Mesothelial cell of epicardium (in vitro differentiated cells): Measurements from ENCODE around the gene SLC25A47. TPM values are rescaled to one million over a fixed set of nuclear protein-coding genes. Genes with fewer than 3 reads are reported as not detected.

Experiments used
- DNase-seq, 2 experiments: peaks; one replicate each; pipeline ENCODE4 v3.0.0; 2021; ENCODE audit warnings: low spot score in 2 of 2; ENCODE audit not compliant: unreplicated experiment in 2 of 2
- H3K27ac Mint-ChIP-seq: 2 replicates; pipeline ENCODE4 v1.8.0; 2021; ENCODE audit warnings: mixed read lengths
- H3K27me3 Mint-ChIP-seq: 2 replicates; pipeline ENCODE4 v1.8.0; 2021; ENCODE audit warnings: low read depth, mixed read lengths
- H3K36me3 Mint-ChIP-seq: 2 replicates; pipeline ENCODE4 v1.8.0; 2021; ENCODE audit warnings: mixed read lengths
- H3K4me1 Mint-ChIP-seq: 2 replicates; pipeline ENCODE4 v1.8.0; 2021; ENCODE audit warnings: mixed read lengths
- H3K4me3 Mint-ChIP-seq: 2 replicates; pipeline ENCODE4 v1.8.0; 2021; ENCODE audit warnings: mild to moderate bottlenecking, moderate library complexity, mixed read lengths
- H3K9me3 Mint-ChIP-seq: 2 replicates; pipeline ENCODE4 v1.8.0; 2021; ENCODE audit warnings: mixed read lengths
- total RNA-seq: library from RNA; stranded (reverse); gene quantifications from 3 replicates; pipeline ENCODE4 v1.2.1, GENCODE V29; 2021
- TF ChIP-seq, protein P1 (sequence below): fragments of 200-600 bp; sonication (generic); IDR thresholded peaks from one replicate; pipeline ENCODE4 v1.5.0; 2021; ENCODE audit warnings: antibody characterized with exemption; ENCODE audit not compliant: unreplicated experiment

The SLC25A47 gene
- total RNA-seq, 1 donor from 2014 or later, result not detected

DNA sequence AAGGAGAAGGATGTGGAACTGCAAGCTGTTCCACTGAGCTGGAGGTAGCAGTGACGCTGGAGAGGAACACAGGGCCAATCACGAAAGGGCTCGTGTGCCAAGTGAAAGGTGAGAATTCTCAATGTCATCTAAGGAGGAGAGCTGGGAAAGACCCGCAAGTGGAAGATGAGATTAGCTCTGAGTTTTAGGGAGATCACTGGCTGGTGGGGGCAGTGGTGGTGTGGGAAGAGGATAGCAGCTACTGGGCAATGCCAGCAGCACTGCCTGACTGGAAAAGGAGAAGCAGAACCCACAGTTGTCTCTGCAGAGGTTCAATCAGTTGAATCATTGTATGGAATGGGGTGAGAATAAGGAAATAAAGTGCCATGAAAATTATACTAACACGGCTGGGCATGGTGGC, 27.8 kb downstream of the SLC25A47 start:
- H3K4me3 Mint-ChIP-seq, result no peak overlapping the region
- no peak overlapping the region for H3K27ac Mint-ChIP-seq
- H3K36me3 Mint-ChIP-seq, result peaks cover 40% of the 10 kb centered on the region
- no peaks in the 10 kb centered on the region for H3K9me3 Mint-ChIP-seq
- no peaks in the 10 kb centered on the region for H3K4me1 Mint-ChIP-seq
- no peaks in the 10 kb centered on the region for H3K27me3 Mint-ChIP-seq
- TF ChIP-seq, protein P1, sequence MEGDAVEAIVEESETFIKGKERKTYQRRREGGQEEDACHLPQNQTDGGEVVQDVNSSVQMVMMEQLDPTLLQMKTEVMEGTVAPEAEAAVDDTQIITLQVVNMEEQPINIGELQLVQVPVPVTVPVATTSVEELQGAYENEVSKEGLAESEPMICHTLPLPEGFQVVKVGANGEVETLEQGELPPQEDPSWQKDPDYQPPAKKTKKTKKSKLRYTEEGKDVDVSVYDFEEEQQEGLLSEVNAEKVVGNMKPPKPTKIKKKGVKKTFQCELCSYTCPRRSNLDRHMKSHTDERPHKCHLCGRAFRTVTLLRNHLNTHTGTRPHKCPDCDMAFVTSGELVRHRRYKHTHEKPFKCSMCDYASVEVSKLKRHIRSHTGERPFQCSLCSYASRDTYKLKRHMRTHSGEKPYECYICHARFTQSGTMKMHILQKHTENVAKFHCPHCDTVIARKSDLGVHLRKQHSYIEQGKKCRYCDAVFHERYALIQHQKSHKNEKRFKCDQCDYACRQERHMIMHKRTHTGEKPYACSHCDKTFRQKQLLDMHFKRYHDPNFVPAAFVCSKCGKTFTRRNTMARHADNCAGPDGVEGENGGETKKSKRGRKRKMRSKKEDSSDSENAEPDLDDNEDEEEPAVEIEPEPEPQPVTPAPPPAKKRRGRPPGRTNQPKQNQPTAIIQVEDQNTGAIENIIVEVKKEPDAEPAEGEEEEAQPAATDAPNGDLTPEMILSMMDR, result no peak
- no peak for DNase-seq

GRCh38 chr14:100358396-100358795, 35.3 kb downstream of the SLC25A47 start:
- H3K27ac Mint-ChIP-seq, result no peak overlapping the region
- no peaks in the 10 kb centered on the region for H3K27me3 Mint-ChIP-seq
- TF ChIP-seq, protein P1, result no peak
- H3K9me3 Mint-ChIP-seq, result peaks cover 12% of the 10 kb centered on the region
- H3K4me1 Mint-ChIP-seq, result no peaks in the 10 kb centered on the region
- no peak overlapping the region for H3K4me3 Mint-ChIP-seq
- DNase-seq, result no peak
- peaks cover 44% of the 10 kb centered on the region for H3K36me3 Mint-ChIP-seq

DNA sequence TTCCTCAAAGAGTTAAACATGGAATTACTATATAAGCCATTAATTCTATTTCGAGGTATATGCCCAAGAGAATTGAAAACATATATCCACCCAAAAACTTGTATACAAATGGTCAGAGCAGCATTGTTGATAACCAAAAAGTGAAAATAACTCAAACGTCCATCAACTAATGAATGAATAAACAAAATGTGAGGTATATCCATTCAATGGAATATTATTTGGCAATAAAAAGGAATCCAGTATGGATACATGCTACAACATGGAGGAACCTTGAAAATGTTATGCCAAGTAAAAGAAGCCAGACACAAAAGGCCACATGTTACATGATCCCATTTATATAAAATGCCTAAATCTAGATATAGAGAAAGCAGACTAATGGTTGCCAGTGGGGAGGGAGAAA, 36.0 kb downstream of the SLC25A47 start:
- TF ChIP-seq, protein P1, result no peak
- no peaks in the 10 kb centered on the region for H3K27me3 Mint-ChIP-seq
- no peak overlapping the region for H3K27ac Mint-ChIP-seq
- H3K4me1 Mint-ChIP-seq, result no peaks in the 10 kb centered on the region
- H3K4me3 Mint-ChIP-seq, result no peak overlapping the region
- peaks cover 12% of the 10 kb centered on the region for H3K9me3 Mint-ChIP-seq
- peaks cover 38% of the 10 kb centered on the region for H3K36me3 Mint-ChIP-seq
- DNase-seq, result no peak

- H3K9me3 Mint-ChIP-seq, result peaks cover 12% of the 10 kb centered on the region
- no peak for DNase-seq
- peaks cover 34% of the 10 kb centered on the region for H3K36me3 Mint-ChIP-seq
- no peak overlapping the region for H3K4me3 Mint-ChIP-seq
- H3K27ac Mint-ChIP-seq, result no peak overlapping the region
- H3K4me1 Mint-ChIP-seq, result no peaks in the 10 kb centered on the region
- H3K27me3 Mint-ChIP-seq, result no peaks in the 10 kb centered on the region
- TF ChIP-seq, protein P1, result no peak
These were observed 36.7 kb downstream of the SLC25A47 start for GRCh38 chr14:100359881-100360280.

DNA sequence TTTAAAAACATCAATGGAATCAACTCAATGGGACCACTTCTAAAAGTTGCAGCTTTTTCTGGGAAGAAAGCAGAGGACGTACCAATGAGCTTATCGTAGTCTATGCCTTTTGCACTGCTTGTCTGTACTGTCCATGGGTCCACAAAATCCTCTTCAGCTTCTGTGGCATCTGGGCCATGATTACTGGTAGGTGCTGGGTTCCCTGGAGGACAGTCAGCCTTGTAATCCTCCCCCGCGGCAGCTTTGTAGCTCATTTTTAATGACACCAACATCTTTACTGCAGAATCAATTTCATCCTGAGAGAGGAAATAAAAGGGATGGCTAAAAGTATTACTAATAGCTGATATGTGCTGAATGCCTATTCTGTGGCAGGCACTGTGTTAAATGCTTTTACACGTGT, 38.5 kb downstream of the SLC25A47 start:
- no peaks in the 10 kb centered on the region for H3K4me1 Mint-ChIP-seq
- H3K27ac Mint-ChIP-seq, result no peak overlapping the region
- H3K9me3 Mint-ChIP-seq, result peaks cover 12% of the 10 kb centered on the region
- H3K4me3 Mint-ChIP-seq, result no peak overlapping the region
- H3K27me3 Mint-ChIP-seq, result no peaks in the 10 kb centered on the region
- peaks cover 38% of the 10 kb centered on the region for H3K36me3 Mint-ChIP-seq
- TF ChIP-seq, protein P1, result no peak
- no peak for DNase-seq
